HG03103 (cell line): ENCODE measurements around the gene PECR.
A peak's percentile ranks its signal among the peaks of the same experiment; 100 is the strongest.
"Not testable (repeated sequence)": the region's sequence is repeated elsewhere in the genome, so short reads cannot be mapped to it uniquely, and the experiment has no call there.

Source experiments
- ATAC-seq: cut with Tn5 transposase; IDR thresholded peaks from one replicate; pipeline ENCODE4 v1.9.1; 2021; ENCODE audit warnings: low read depth; ENCODE audit not compliant: unreplicated experiment

The PECR gene

GRCh38 chr2:216107320-216107719, 25.7 kb upstream of the PECR start:
- no peak for ATAC-seq

DNA sequence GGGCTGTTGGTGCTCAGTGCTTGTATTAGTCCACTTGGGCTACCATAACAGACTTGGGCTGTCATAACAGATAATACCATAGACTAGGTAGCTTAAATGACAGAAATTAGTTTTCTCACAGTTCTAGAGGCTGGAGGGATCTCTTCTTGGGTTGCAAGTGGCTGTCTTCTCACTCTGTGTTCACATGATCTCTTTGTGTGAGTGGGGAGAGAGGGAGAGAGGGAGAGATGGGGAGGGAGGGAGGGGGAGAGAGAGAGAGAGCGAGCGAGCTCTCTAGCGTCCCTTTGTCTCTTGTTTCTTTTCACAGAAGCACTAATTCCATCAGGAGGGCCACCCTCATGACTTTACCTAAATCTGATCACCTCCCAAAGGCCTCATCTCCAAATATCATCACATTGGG, 23.1 kb upstream of the PECR start:
- no peak for ATAC-seq

GRCh38 chr2:216103213-216103612, 21.6 kb upstream of the PECR start:
- no peak for ATAC-seq

- ATAC-seq, result no peak
Measured at GRCh38 chr2:216101109-216101508, 19.5 kb upstream of the PECR start.

- no peak for ATAC-seq
Measured at GRCh38 chr2:216098421-216099334, 17.1 kb upstream of the PECR start.

DNA sequence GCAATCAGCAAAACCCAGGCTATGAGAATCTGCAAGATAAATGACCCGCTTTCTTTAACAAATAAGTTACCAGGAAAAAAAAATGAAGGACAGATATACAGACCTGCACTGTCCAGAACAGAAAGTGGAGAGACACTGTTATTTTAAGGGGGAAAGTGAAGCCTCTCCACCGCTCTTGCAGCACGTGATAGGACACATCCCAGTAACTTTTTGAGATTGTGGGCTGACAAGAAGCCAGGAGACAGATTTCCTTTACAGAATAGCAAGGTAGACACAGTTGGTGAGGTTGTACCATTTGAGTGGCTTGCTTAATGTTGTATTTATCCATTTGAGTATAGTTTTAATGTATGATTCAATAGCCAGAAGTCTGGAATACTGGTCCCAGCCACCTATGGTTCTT, 13.1 kb upstream of the PECR start:
- no peak for ATAC-seq

DNA sequence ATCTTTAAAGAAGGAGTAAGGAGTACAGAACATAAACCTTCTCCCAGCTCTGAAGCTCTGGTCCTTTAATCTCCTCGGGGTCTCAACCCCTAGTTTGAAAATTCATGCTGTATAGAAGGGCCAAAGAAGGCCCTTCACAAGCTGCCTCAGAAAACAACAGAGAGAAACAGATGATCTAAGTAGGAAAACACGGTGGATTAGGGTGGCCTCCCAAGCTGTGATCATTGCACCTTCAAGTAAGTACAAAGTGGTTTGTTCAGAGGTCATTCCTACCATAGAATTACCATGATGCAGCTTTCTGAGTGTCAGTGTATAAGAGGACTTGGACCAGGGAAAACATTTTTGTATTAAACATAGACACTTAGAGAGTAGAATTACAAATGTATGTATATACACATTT, 11.0 kb upstream of the PECR start:
- no peak for ATAC-seq

DNA sequence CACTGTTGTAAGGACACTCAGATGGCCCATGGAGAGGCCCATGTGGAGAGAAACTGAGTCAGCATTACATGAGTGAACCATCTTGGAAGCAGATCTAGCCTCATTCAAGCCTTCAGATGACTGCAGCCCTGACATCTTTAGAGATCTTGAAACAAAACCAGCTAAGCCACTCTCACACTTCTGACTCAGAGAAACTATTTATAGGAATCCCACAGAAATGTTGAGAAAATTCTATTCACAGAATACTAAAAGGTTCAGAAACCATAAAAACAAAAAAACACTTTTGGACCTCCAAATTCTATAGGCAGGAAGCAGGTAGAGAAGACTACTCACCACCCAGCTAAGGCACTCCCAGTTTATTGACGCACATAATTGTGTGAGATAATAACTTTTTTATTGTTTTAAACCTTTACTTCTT, 8.8 kb upstream of the PECR start:
- peak; percentile 61 for ATAC-seq

DNA sequence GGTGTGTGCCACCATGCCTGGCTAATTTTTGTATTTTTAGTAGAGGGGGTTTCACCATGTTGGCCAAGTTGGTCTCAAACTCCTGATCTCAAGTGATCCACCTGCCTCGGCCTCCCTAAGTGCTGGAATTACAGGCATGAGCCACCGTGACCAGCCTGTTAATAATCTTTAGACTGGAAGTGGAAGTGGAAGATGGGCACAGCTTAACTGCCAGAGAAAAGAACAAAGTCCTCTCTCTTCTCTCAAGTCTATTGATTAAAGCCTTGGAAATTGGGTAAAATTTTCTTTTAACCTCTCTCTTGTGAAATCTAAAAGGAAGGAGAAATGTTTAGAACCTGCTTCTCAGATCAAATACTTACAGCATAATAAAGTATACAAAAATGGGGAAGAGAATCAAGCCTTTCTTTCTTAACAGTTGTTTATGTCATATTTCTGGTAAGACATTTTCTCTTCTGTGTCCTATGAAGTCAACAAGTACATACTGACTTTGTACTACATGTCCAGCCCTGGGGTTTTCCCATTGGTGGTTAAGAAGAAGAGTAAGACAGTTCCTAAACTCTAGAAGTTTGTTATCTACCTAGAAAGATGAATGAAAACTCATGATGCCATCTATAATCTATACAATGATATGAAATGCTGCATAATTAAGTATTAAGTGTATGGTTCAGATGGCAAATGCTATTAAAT, 4.7 kb upstream of the PECR start:
- ATAC-seq, result no peak

DNA sequence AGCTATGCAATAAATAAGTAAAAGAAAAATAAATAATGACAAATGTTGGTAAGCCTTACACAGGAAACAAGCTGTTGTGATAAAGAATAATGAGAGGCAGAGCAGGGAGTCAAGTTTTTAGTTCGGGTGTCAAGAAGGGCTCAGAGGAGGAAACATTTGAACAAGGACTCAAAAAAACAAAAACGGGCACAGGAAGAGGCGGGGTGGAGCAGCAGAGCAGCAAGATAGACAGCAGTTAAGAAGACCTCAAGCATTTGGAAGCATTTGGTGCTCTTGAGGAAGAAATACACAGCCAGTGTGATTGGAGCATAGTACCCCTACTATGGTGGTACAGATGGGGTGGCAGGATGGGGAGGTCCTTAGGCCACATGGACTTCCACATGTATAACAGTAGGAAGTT, 2.9 kb upstream of the PECR start:
- no peak for ATAC-seq

GRCh38 chr2:216083464-216084281, 2.1 kb upstream of the PECR start:
- no peak for ATAC-seq

DNA sequence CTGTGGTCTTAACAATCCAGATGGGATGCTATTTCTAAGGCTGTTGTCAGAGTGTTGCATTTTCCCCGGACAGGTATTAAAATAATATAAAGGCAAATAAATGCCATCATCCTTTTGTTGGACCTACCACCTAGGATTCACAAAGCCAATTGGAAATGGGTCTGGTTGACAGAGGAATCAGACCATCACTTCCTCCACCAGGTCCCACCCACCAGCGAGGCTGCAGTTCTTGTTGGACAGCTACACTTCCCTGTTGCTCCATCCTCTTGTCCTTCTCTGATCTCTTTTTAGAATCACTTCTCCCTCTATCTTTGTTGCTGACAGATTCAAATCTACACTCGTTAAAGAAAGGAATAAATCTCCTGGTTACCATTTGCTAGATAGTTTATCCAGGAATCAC, 1.2 kb upstream of the PECR start:
- no peak for ATAC-seq

DNA sequence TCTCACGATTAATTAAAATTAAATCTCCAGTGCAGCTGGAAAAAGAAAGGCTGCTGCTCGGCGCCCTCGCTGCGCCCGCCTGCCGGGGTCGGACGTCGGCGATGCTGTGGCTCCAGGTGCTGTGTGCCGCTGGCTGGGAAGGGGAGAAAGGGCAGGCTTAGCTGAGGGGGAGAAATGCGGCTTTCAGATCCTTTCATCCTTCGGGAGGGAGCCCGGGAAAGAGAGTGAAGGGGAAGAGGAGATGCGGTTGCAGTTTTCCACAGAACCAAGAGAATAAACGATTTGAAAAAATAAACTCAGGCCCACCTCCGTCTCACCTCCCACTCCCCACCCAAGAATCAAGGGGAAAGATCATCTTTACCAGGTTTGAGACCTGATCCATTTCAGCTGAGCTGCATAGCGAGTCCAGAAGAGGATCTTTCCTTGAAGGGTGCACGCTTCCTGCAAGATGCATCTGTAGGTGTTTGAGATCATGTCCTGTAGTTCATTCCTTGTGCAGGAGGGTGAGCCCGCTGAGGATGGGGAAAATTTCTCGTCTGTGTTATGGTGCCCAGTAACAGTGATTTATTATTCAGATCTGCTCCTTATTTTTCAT, 605 bp upstream of the PECR start:
- no peak for ATAC-seq

DNA sequence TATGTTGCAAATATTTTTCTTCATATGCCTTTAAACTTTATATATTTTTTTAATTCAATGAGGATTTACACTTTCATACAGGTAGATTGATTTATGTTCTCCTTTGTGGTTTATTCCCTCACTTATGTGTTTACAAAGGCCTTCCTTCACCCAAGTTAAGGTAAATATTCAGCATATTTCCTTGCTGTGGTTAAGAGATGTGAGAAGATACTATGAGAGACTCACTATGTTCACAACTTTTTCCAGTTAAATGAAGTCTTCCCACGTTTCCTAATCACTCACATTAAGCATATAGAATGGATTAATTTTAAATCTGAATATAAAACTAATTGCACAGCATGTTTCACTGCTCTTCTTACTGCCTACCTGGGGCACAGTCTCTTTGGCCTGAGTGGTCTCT, 597 bp downstream of the PECR start:
- ATAC-seq, result no peak

GRCh38 chr2:216080048-216080447, 1.6 kb downstream of the PECR start:
- not testable (repeated sequence) for ATAC-seq

DNA sequence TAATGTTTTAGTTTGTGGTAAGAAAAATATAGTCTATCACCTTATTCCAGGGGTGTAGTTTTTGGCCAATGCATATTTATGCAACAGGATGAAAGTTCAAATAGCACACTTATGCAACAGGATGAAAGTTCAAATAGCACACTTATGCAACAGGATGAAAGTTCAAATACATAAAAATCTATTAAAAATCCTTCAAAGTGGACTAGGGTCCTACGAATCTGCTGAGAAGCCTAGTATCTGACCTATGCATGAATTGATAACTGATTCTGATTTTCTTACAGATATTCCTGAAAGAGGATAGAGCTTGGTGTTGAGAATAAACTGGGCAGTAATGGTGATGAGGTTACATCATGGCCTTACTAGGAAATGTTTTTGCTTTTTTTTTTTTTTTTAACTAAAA, 2.8 kb downstream of the PECR start:
- ATAC-seq, result no peak

DNA sequence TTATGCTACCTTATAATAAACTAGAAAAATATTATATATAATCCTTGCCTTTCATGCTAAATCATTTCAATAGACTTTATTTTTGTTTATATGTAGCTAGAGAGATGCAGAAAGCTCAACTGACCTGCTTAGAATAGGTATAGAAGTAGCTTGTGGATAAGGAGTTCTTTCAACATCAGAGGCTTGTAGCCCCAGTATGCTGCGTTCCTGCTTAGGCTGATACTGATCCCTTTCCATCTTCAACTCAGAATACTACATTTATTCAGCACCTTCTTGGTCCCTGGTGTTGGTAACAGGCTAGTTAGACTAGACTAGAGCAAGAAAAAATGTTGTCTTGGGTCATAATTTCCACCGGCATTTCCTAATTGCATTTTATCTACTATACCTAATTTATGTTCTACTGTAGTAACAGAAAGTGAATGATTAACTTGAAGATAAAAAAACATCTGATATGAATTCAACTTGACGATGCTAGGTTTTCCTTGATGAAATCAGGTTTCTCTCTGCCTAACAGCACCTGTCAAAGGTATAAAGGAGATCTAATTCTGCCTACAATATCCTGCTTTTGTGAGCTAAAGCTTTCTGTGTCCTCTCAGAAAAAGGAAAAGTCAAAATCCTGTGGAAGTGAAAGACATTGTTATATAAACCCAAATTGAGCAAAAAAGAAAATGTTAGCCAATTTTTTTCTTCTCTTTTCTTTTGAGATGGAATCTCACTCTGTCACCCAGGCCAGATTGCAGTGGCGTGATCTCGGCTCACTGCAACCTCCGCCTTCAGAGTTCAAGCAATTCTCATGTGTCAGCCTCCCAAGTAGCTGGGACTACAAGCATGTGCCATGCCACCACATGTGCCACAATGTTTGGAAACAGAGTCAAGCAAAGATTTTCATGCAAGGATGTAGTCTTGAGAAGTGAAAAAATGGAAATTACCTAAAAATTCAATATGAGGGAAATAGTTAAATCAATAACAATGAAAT, 5.8 kb downstream of the PECR start:
- ATAC-seq, result no peak

- no peak for ATAC-seq
Measured at GRCh38 chr2:216074794-216075193, 6.8 kb downstream of the PECR start.

DNA sequence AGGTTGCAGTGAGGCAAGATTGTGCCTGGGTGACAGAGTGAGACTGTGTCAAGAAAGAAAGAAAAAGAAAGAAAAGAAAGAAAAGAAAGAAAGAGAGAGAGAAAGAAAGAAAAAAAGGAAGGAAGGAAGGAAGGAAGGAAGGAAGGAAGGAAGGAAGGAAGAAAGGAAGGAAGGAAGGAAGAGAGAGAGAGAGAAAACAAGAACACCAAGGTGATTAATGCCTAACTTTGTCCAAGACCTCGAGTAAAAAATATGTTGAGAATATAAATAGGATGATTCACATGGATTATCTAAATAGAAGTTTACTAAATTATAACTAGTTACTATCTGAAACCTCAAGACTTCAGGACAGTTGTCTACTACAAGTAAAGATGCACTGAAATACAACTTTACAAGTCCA, 7.2 kb downstream of the PECR start:
- no peak for ATAC-seq

- no peak for ATAC-seq
Measured at GRCh38 chr2:216073773-216074172, 7.8 kb downstream of the PECR start.
